ENCODE data around the gene RIBC2. TPM values are rescaled to one million over a fixed set of nuclear protein-coding genes. Genes with fewer than 3 reads are reported as not detected.
"Not testable (repeated sequence)": the region's sequence is repeated elsewhere in the genome, so short reads cannot be mapped to it uniquely, and the experiment has no call there.

RIBC2 gene
- total and polyA plus RNA-seq, 2 of the 4 experiments (the other 2 are of a cell fraction) = 0.29 to 0.36 TPM

DNA sequence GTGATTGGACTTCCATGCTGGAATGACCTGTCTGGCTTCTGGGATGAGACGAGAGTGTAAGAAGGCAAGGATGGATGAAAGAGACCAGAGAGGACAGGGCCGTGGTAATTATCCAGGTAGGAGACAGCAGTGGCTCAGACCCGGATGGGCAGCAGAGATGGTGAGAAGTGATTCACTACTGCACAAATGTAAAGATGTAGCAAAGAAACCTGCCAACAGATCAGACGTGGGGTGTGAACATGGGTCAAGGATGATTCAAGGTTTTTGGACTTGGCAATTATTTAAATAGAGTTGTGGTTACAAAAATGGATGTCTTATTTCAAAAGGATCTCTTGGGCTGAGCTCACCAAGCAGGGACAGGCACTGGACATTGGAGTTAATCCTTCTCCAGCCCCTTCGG, 32.7 kb downstream of the RIBC2 start:
- dilution Hi-C loops (cut with HindIII; ENCODE audit: low sequenced_read_pairs, unreplicated experiment) (no loop called here), in situ Hi-C loops (cut with MboI; ENCODE audit: low sequenced_read_pairs) (no loop called here), intact Hi-C loops (cut with micrococcal nuclease) (no loop called here)
- Histone ChIP-seq H3K27me3 (ENCODE audit: control insufficient read depth, insufficient read depth, low read length) (no peaks in the 10 kb centered on the region), H3K18ac (ENCODE audit: low read depth, low read length) (peak overlapping the region; percentile 14; the same call in 1 of the 2 replicates), H3K14ac (replicated peaks; ENCODE audit: low read depth, low read length) (0 out of 2 replicates have a peak overlapping the region, but pooled peaks have one; percentile 55), H3K4me3 (ENCODE audit: insufficient read depth, low read depth, low read length) (no peak overlapping the region), H4K5ac (ENCODE audit: low read depth, low read length) (peak overlapping the region; percentile 24; the same call in 1 of the 2 replicates), H4K20me1 (ENCODE audit: insufficient read depth, low read length) (no peaks in the 10 kb centered on the region), H2AK9ac (replicated peaks; ENCODE audit: low read depth, low read length, poor library complexity) (peak overlapping the region; percentile 74), H2BK5ac (ENCODE audit: low read depth, low read length, poor library complexity, severe bottlenecking) (no peak overlapping the region), H3K56ac (ENCODE audit: extremely low read depth, insufficient read depth, low read length) (no peak overlapping the region), H4K8ac (ENCODE audit: low read depth in 2 of 2, low read length in 2 of 2) (no peak overlapping the region), H2BK15ac (ENCODE audit: low read depth, low read length) (peak overlapping the region; percentile 74; the same call in 2 of the 3 replicates), H2AK5ac (ENCODE audit: low read depth, low read length) (peak overlapping the region; percentile 62; the same call in 1 of the 2 replicates), H3K27ac (ENCODE audit: insufficient read depth, low read length) (no peak overlapping the region), H2BK20ac (ENCODE audit: low read depth, low read length) (peak overlapping the region; percentile 37; the same call in 1 of the 2 replicates), H3K4me2 (ENCODE audit: low read depth, low read length) (no peak overlapping the region), H2AFZ (replicated peaks; ENCODE audit: low read length, poor library complexity) (no peak overlapping the region), H3K79me1 (ENCODE audit: low read depth in 1 of 2, low read length in 2 of 2) (no peaks in the 10 kb centered on the region), H3K4ac (ENCODE audit: low read depth, low read length) (peak overlapping the region; percentile 43), H3K9ac (ENCODE audit: low read depth, low read length) (no peak overlapping the region), H3K9me1 (ENCODE audit: insufficient read depth, low read length) (peaks cover 12% of the 10 kb centered on the region), H4K91ac (ENCODE audit: insufficient read depth, low read depth, low read length) (peak overlapping the region; percentile 23), H3K9me3 (ENCODE audit: control insufficient read depth, insufficient read depth, low read length) (no peaks in the 10 kb centered on the region), H3K4me1 (ENCODE audit: control insufficient read depth, insufficient read depth, low read length) (peaks cover 32% of the 10 kb centered on the region), H3K23ac (ENCODE audit: low read depth, low read length) (no peak overlapping the region), H2BK120ac (ENCODE audit: low read depth, low read length) (0 out of 2 replicates have a peak overlapping the region, but pooled peaks have one; percentile 1), H3K36me3 (ENCODE audit: control insufficient read depth, insufficient read depth, low read length) (no peaks in the 10 kb centered on the region)
- ChIA-PET POLR2A (ENCODE audit: unreplicated experiment) (no interaction called here), CTCF (no interaction called here)
- ATAC-seq (ENCODE audit: low read depth) (no peak), DNase-seq (peak; percentile 44)
- no TSS peak for BruUV-seq (replicated peaks)
- WGBS, 2 experiments (ENCODE audit: extremely low coverage in 2 of 2, insufficient read length in 1 of 2) = 73% methylated on average over 4 of the region's 5 CpGs; no CpG with 5 or more reads in 1 of the 2 experiments
- no peak for TF ChIP-seq MXI1 (IDR thresholded peaks at IDR 0.05; ENCODE audit: borderline replicate concordance, low read depth, low read length)

DNA sequence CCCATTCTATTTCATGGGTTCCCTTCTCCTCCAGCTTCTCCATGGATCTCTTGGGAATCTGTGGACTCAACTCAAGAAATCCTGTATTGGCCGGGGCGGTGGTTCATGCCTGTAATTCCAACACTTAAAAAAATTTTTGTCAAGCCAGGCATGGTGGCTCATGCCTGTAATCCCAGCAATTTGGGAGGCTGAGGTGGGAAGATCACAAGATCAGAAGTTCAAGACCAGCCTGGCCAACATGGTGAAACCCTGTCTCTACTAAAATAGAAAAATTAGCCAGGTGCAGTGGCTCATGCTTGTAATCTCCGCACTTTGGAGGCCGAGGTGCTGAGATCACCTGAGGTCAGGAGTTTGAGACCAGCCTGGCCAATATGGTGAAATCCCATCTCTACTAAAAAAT, 34.1 kb downstream of the RIBC2 start:
- DNase-seq; H3K14ac ChIP-seq (replicated peaks; ENCODE audit: low read depth, low read length); BruUV-seq (replicated peaks); H4K8ac ChIP-seq (ENCODE audit: low read depth in 2 of 2, low read length in 2 of 2); H3K56ac ChIP-seq (ENCODE audit: extremely low read depth, insufficient read depth, low read length); H2BK5ac ChIP-seq (ENCODE audit: low read depth, low read length, poor library complexity, severe bottlenecking); H3K4me2 ChIP-seq (ENCODE audit: low read depth, low read length); H3K4ac ChIP-seq (ENCODE audit: low read depth, low read length); intact Hi-C loops (cut with micrococcal nuclease); H2AK5ac ChIP-seq (ENCODE audit: low read depth, low read length); H2AFZ ChIP-seq (replicated peaks; ENCODE audit: low read length, poor library complexity); H4K5ac ChIP-seq (ENCODE audit: low read depth, low read length); H3K27me3 ChIP-seq (ENCODE audit: control insufficient read depth, insufficient read depth, low read length); H3K9ac ChIP-seq (ENCODE audit: low read depth, low read length); POLR2A ChIA-PET (ENCODE audit: unreplicated experiment); H2BK15ac ChIP-seq (ENCODE audit: low read depth, low read length); H3K36me3 ChIP-seq (ENCODE audit: control insufficient read depth, insufficient read depth, low read length); H2BK120ac ChIP-seq (ENCODE audit: low read depth, low read length); ATAC-seq (ENCODE audit: low read depth); H3K27ac ChIP-seq (ENCODE audit: insufficient read depth, low read length); H3K4me3 ChIP-seq (ENCODE audit: insufficient read depth, low read depth, low read length); H3K79me1 ChIP-seq (ENCODE audit: low read depth in 1 of 2, low read length in 2 of 2); dilution Hi-C loops (cut with HindIII; ENCODE audit: low sequenced_read_pairs, unreplicated experiment); in situ Hi-C loops (cut with MboI; ENCODE audit: low sequenced_read_pairs); H3K23ac ChIP-seq (ENCODE audit: low read depth, low read length); CTCF ChIA-PET; H2BK20ac ChIP-seq (ENCODE audit: low read depth, low read length); H4K91ac ChIP-seq (ENCODE audit: insufficient read depth, low read depth, low read length); H3K18ac ChIP-seq (ENCODE audit: low read depth, low read length); H3K9me3 ChIP-seq (ENCODE audit: control insufficient read depth, insufficient read depth, low read length); H2AK9ac ChIP-seq (replicated peaks; ENCODE audit: low read depth, low read length, poor library complexity); H4K20me1 ChIP-seq (ENCODE audit: insufficient read depth, low read length): not testable (repeated sequence)
- WGBS, 2 experiments (ENCODE audit: extremely low coverage in 2 of 2, insufficient read length in 1 of 2) = no CpG with 5 or more reads among the region's 4 CpGs
- Histone ChIP-seq H3K4me1 (ENCODE audit: control insufficient read depth, insufficient read depth, low read length) (peaks cover 31% of the 10 kb centered on the region), H3K9me1 (ENCODE audit: insufficient read depth, low read length) (peaks cover 20% of the 10 kb centered on the region)

Measured in IMR-90 (cell line).